LNCAP (cell line): ENCODE data around the gene TNNT1.

Experiments
- TF ChIP-seq, protein P1 (sequence below): fragments of 450-650 bp; IDR thresholded peaks from 2 replicates; pipeline ENCODE4 v1.5.1; 2017; ENCODE audit warnings: mild to moderate bottlenecking

Gene TNNT1

DNA sequence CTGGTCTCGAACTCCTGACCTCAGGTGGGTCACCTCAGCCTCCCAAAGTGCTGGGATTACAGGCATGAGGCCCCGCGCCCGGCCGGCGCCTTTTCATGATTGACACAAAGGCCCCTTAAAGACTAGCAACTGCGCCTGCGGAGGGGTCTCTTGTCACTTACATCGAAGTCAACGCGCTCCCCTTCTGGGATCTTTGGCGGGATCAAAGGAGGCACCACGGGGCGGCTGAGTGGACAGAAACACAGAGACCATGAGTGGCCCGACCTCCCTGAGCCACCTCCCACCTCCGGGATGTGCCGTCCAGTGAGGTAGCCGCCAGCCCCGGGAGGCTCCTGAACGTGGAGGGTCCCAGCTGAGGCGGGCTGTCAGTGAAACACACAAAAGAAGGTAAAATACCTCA is 7.3 kb downstream of the TNNT1 start:
- TF ChIP-seq, protein P1, sequence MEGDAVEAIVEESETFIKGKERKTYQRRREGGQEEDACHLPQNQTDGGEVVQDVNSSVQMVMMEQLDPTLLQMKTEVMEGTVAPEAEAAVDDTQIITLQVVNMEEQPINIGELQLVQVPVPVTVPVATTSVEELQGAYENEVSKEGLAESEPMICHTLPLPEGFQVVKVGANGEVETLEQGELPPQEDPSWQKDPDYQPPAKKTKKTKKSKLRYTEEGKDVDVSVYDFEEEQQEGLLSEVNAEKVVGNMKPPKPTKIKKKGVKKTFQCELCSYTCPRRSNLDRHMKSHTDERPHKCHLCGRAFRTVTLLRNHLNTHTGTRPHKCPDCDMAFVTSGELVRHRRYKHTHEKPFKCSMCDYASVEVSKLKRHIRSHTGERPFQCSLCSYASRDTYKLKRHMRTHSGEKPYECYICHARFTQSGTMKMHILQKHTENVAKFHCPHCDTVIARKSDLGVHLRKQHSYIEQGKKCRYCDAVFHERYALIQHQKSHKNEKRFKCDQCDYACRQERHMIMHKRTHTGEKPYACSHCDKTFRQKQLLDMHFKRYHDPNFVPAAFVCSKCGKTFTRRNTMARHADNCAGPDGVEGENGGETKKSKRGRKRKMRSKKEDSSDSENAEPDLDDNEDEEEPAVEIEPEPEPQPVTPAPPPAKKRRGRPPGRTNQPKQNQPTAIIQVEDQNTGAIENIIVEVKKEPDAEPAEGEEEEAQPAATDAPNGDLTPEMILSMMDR, result no peak

DNA sequence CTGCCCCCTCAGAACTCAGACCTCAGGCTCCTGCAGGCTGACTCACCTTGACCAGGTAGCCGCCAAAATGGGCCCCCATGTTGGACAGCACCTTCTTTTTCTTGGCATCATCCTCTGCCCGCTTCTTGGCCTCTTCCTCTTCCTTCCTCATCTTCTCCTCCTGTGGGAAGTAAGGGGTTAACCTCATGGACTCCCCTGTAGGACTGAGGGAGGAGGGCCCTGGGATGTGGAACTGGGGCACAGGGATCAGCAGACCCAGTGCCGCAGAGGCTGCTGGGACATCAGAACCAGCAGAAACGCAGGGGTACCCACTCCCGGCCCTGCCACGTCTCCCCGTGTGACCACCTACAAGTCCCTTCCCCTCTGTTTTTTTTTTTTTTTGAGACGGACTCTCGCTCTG is 11.1 kb downstream of the TNNT1 start:
- TF ChIP-seq, protein P1, result no peak

DNA sequence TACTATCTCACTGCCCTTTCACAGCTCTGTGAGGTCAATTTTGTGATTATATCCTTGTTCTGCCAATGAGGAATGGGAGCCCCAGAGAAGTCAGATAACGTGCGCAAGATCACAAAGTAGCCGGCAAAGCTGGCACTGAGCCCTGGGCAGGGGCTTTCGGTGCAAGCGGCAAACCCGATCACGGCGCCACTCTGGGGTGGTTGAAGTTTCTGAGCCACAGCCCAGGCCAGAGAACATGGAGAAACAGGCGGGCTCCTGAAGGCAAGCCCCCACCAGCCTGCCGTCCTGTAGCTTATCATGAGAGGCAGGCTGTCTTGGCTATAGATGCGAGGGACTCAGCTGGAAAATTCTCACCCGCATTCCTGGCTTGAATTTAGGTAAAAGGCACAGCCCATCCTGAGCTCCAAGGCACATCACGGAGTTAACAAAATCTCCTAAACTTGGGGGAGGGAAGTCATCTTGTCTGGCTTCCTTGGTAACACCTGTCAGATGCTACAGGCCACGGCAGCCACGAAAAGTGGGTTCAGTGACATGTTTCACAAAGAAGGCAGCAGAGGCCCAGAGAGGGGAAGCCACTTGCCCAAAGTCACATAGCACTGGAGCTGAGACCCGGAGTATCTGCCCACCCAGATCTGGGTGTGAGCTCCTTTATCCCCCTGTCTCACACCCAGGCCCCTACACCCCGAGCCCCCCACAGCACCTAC is 12.5 kb downstream of the TNNT1 start:
- TF ChIP-seq, protein P1, result no peak

DNA sequence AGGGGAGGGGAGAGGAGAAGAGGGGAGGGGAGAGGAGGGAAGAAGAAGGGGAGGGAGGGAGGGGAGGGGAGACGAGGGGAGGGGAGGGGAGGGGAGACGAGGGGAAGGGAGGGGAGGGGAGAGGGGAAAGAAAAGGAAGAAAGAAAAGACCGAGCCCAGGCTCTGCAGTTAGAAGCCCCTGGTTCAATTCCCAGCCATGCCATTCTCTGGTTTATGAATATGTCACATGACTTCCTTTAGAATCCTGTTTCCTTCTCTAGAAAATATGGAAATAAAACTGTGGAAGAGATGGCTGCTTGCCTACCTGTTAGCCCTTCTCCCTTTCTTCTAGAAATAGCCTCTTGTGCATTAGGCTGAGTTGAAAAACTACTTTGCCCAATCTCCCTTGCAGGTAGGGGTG is 14.3 kb downstream of the TNNT1 start:
- TF ChIP-seq, protein P1, result no peak

DNA sequence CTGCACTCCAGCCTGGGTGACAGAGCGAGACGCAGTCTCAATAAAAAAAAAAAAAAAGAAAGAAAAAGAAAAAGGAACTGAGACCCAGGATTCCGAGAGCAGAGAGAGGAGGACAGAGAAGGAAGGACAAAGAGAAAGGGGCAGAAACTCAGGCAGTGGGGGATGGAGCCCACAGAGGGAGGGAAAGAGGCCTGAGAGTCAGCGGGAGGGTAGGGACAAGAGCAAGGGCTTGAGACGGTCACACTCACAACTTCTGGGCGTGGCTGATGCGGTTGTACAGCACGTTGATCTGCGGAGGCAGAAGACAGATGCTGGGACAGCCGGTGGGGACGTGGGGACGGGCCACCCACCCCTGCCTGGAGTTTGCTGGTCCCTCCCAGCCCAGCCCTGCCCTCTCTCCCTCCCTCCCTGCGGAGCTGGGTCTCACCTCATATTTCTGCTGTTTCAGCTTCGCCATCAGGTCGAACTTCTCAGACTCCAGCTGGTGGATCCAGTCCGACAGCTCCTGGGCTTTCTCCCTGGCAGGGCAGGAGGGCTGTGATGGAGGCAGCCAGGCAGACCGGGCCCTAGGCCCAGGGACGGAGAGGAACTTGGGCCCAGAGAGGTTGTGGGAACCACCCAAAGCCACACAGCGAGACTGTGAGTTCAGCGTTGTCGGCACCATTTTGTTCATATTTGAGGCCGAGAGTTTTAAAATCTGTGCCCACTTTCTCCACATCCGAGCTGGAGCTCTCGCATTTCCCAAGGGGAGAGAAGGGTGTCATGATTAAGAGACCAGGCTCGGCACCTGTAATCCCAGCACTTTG is 15.2 kb downstream of the TNNT1 start:
- TF ChIP-seq, protein P1, result no peak

DNA sequence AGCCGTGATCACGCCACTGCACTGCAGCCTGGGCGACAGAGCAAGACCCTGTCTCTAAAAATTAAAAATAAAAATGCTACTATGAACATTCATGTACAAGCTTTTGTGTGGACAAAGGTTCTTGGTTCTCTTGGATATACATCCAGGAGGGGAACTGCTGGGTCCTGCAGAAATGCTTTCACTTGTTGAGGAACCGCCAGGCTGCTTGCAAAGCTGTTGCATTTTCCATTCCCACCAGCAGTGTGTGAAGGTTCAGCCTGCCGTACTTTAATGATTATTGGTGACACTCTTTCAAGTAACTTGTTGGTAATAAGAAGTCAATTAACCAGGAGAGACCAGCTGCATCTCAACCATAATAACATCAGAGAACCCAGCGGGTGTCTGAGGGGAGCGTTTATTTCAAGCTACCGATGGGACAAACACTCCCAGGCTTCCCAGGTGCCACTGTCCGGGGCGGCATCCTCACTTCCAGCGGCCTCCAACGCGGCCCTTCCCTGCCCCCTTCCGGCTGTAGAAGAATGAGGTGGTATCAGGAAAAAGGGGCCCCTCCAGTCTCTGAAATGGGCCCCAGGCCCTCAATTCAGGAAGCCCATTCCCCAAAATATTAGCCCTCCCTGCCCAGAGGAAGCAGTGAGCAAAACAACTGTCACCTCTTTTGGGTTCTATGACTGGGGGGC is 16.4 kb downstream of the TNNT1 start:
- TF ChIP-seq, protein P1, result no peak

DNA sequence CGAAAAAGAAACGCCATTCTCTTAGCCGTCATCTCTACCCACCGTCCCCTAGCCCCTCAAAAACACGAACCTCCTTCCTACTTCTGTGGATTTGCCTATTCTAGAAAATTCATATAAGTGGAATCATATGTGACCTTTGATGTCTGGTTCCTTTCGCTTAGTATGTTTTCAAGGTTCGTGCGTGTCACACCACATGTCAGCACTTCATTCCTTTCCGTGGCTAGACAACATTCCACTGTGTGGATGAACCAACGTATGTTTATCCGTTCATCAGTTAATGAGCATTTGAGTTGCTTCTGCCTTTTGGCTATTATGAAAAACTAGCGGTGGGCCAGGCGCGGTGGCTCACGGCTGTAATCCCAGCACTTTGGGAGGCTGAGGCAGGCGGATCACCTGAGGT is 17.6 kb downstream of the TNNT1 start:
- TF ChIP-seq, protein P1, result no peak
